Gastrocnemius medialis (tissue), 4 donors: Measurements from ENCODE around the gene KLRK1.
"Not testable (repeated sequence)": the region's sequence is repeated elsewhere in the genome, so short reads cannot be mapped to it uniquely, and the experiment has no call there.

Experiments
- POLR2A ChIP-seq, 2 donors: fragments of 450-650 bp; IDR thresholded peaks; one replicate each; pipeline ENCODE4 v1.6.1; 2017; ENCODE audit warnings: antibody characterized with exemption in 2 of 2, mild to moderate bottlenecking in 2 of 2, moderate library complexity in 2 of 2
- TF ChIP-seq, protein P1 (sequence below), 5 experiments: fragments of 450-650 bp in 3 of 5; fragments of 200-600 bp in 2 of 5; sonication (generic) in 2 of 5; IDR thresholded peaks in 4 of 5; conservative IDR thresholded peaks in 1 of 5; 1 replicate in 4 of 5; 2 replicates in 1 of 5; pipeline ENCODE4 v1.5.1; 2016 to 2019; ENCODE audit warnings: antibody characterized with exemption in 5 of 5, mild to moderate bottlenecking in 3 of 5, moderate library complexity in 3 of 5

DNA sequence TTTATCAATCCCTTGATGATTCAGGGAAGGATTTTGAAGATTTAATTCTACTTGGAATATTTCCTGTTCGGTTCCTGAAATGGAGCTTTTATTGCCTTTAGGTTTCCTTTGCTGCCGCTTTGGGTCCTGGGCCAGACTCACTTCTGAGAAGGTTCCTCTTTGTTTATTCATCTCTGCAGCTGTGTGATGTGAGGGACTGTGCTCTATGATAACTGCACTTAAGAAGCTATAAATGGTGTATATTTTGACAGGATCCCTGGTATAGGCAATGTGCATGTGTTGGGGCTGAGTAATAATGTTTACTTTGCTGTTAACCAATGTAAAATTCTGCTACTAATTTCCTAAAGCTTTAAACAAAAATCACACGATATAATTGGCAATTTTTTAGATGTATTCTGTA lies 46.0 kb upstream of the KLRK1 start, which contains the start of gene KLRC2:
- TF ChIP-seq POLR2A (IDR thresholded peaks at IDR 0.05): not testable (repeated sequence)
- TF ChIP-seq, protein P1, sequence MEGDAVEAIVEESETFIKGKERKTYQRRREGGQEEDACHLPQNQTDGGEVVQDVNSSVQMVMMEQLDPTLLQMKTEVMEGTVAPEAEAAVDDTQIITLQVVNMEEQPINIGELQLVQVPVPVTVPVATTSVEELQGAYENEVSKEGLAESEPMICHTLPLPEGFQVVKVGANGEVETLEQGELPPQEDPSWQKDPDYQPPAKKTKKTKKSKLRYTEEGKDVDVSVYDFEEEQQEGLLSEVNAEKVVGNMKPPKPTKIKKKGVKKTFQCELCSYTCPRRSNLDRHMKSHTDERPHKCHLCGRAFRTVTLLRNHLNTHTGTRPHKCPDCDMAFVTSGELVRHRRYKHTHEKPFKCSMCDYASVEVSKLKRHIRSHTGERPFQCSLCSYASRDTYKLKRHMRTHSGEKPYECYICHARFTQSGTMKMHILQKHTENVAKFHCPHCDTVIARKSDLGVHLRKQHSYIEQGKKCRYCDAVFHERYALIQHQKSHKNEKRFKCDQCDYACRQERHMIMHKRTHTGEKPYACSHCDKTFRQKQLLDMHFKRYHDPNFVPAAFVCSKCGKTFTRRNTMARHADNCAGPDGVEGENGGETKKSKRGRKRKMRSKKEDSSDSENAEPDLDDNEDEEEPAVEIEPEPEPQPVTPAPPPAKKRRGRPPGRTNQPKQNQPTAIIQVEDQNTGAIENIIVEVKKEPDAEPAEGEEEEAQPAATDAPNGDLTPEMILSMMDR (IDR thresholded peaks at IDR 0.05 in 4 of 5, conservative IDR thresholded peaks at IDR 0.05 in 1 of 5): not testable (repeated sequence)
